ENCODE measurements around the gene PCLO. TPM values are rescaled to one million over a fixed set of nuclear protein-coding genes. Genes with fewer than 3 reads are reported as not detected.

PCLO gene
- total and polyA plus RNA-seq, 12 donors: 0.06 to 10.8 (median 2.3) TPM

DNA sequence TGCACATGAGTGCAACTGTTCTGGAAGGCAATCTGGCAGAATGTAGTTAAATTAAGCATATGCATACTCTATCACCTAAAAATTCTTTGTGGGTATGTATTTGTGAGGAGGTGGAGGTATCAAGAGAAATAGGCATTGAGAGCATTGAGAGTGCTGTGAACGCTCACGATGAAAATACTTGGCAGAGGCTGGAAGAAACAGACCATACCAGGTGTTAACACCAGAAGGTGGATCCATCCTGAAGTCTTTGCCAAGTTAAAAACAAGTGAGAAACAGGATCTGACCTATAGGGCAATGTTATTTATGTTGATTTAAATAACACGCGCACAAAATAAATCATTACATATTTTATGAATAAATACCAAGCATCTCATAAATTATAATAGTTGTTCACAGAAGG, 311.6 kb downstream of the PCLO start:
- no peak for DNase-seq
- Histone ChIP-seq H3K9me3 (no peaks in the 10 kb centered on the region), H3K36me3 (no peaks in the 10 kb centered on the region), H3K27ac (no peak overlapping the region), H3K4me3 (no peak overlapping the region), H3K27me3 (no peaks in the 10 kb centered on the region), H3K4me1 (no peaks in the 10 kb centered on the region)
- TF ChIP-seq, protein P1, sequence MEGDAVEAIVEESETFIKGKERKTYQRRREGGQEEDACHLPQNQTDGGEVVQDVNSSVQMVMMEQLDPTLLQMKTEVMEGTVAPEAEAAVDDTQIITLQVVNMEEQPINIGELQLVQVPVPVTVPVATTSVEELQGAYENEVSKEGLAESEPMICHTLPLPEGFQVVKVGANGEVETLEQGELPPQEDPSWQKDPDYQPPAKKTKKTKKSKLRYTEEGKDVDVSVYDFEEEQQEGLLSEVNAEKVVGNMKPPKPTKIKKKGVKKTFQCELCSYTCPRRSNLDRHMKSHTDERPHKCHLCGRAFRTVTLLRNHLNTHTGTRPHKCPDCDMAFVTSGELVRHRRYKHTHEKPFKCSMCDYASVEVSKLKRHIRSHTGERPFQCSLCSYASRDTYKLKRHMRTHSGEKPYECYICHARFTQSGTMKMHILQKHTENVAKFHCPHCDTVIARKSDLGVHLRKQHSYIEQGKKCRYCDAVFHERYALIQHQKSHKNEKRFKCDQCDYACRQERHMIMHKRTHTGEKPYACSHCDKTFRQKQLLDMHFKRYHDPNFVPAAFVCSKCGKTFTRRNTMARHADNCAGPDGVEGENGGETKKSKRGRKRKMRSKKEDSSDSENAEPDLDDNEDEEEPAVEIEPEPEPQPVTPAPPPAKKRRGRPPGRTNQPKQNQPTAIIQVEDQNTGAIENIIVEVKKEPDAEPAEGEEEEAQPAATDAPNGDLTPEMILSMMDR (IDR thresholded peaks at IDR 0.05): no peak
- ATAC-seq: no peak
- intact Hi-C loops (cut with DNase I): no loop called here
- 87 to 90% methylated on average over 4 of the region's 4 CpGs for WGBS, 2 donors

DNA sequence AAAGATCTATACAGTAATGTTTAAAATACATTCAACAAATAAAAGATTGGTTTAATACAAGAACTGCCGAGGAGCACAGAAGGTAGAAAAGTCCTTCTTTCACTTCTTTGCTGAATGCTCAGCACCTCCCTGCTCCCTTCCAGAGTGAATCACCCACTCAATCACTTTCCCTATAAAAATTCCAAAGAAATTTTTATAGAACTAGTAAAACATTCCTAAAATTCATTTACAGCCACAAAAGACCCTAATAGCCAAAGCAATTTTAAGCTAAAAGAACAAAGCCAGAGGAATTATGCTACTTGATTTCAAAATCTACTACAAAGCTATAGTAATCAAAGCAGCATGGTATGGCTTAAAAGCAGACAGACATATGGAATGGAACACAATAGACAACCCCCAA, 320.9 kb downstream of the PCLO start:
- Histone ChIP-seq H3K36me3 (no peaks in the 10 kb centered on the region), H3K27me3 (no peaks in the 10 kb centered on the region), H3K4me1 (no peaks in the 10 kb centered on the region), H3K27ac (no peak overlapping the region), H3K4me3 (no peak overlapping the region), H3K9me3 (peaks cover 0 to 9% (median 0%) of the 10 kb centered on the region in 11 donors)
- ATAC-seq: no peak
- intact Hi-C loops (cut with DNase I): no loop called here
- no peak for DNase-seq
- 94 to 98% methylated on average over 1 of the region's 1 CpG for WGBS, 2 donors
- TF ChIP-seq, protein P1 (IDR thresholded peaks at IDR 0.05): no peak

DNA sequence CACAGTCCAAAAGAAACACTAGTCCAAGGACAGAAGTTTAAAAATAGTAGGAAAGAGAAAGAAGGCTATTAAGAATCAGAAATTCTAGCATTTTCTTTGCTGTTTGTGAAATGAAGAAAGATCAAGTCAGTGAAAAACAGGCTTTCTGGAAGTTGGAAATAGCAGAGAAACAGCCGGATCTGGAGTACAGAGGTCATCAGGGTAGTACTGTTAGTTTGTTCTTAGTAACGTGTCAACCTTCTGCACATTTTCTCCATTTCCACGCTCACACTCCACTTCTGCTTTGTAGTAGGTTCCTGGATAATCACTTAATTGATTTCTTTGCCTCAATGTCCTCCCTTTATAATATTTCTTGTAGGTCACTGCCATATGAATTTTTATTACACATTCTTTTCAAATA, 322.6 kb downstream of the PCLO start:
- no peak overlapping the region for H3K4me3 ChIP-seq

DNA sequence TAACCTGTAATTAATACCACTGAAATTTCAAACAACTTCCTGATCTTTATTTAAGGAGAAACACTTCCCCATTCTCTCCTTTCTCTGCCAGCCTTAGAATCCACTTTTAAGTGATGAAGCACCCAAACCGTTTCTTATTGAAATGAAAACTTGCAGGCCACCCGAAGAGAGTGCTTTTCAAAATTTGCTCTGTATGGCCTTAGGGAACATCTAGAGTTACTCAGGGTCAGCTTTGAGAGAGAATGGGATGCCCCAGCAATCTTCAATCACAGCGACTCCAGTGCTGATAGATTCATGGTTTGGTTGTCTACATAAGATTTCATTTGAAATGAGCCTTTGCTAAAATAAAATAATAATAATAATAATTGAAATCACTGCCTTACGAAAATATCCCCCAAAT, 323.1 kb downstream of the PCLO start:
- H3K36me3 ChIP-seq: no peaks in the 10 kb centered on the region
- H3K27me3 ChIP-seq: no peaks in the 10 kb centered on the region
- no peaks in the 10 kb centered on the region for H3K4me1 ChIP-seq
- H3K9me3 ChIP-seq: peaks cover 0 to 9% (median 0%) of the 10 kb centered on the region in 11 donors
- WGBS, 2 donors: 49 to 54% methylated on average over 4 of the region's 4 CpGs
- intact Hi-C loops (cut with DNase I): no loop called here
- TF ChIP-seq, protein P1 (IDR thresholded peaks at IDR 0.05): no peak
- no peak overlapping the region for H3K4me3 ChIP-seq
- ATAC-seq (no peak), DNase-seq (no peak)
- H3K27ac ChIP-seq: no peak overlapping the region

More for the DNA sequence above, 322.6 kb downstream of the PCLO start:
- no peaks in the 10 kb centered on the region for H3K4me1 ChIP-seq
- DNase-seq (no peak), ATAC-seq (no peak)
- TF ChIP-seq, protein P1 (IDR thresholded peaks at IDR 0.05): no peak
- no peaks in the 10 kb centered on the region for H3K36me3 ChIP-seq
- no peaks in the 10 kb centered on the region for H3K27me3 ChIP-seq
- intact Hi-C loops (cut with DNase I): no loop called here
- peaks cover 0 to 9% (median 0%) of the 10 kb centered on the region in 11 donors for H3K9me3 ChIP-seq
- WGBS, 2 donors: 48 to 63% methylated on average over 3 of the region's 3 CpGs
- H3K27ac ChIP-seq: no peak overlapping the region

All from heart right ventricle (tissue), 16 donors.